ENCODE measurements around the gene RNF182. TPM values are rescaled to one million over a fixed set of nuclear protein-coding genes. Genes with fewer than 3 reads are reported as not detected.
A peak's percentile ranks its signal among the peaks of the same experiment; 100 is the strongest.

The RNF182 gene
- total and polyA plus RNA-seq, 9 of the 15 experiments (the other 6 are each of a cell fraction or from before 2014, with no cell fraction given), result 12.8 to 22.8 (median 17.5) TPM

- TF ChIP-seq TCF15 (CRISPR knock-in tag; IDR thresholded peaks at IDR 0.05), result peak; percentile 72; the same call in 1 of the 2 replicates
- peak; percentile 51; the same call in 1 of the 2 replicates for TF ChIP-seq ZNF311 (CRISPR knock-in tag; IDR thresholded peaks at IDR 0.05)
- peak; percentile 36; the same call in 1 of the 2 replicates for TF ChIP-seq ETV1 (tag; conservative IDR thresholded peaks at IDR 0.05; ENCODE audit: low read depth)
- TF ChIP-seq GABPB1 (CRISPR knock-in tag; IDR thresholded peaks at IDR 0.05), result no peak
- peak; percentile 65 for TF ChIP-seq PTTG1 (tag; IDR thresholded peaks at IDR 0.05; ENCODE audit: low read depth)
- TF ChIP-seq DMBX1 (CRISPR knock-in tag; IDR thresholded peaks at IDR 0.05; ENCODE audit: borderline replicate concordance), result peak; percentile 85
- TF ChIP-seq, protein P1, sequence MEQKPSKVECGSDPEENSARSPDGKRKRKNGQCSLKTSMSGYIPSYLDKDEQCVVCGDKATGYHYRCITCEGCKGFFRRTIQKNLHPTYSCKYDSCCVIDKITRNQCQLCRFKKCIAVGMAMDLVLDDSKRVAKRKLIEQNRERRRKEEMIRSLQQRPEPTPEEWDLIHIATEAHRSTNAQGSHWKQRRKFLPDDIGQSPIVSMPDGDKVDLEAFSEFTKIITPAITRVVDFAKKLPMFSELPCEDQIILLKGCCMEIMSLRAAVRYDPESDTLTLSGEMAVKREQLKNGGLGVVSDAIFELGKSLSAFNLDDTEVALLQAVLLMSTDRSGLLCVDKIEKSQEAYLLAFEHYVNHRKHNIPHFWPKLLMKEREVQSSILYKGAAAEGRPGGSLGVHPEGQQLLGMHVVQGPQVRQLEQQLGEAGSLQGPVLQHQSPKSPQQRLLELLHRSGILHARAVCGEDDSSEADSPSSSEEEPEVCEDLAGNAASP (IDR thresholded peaks at IDR 0.05), result no peak
- TF ChIP-seq ZNF431 (CRISPR knock-in tag; IDR thresholded peaks at IDR 0.05), result no peak
- TF ChIP-seq RBM34 (IDR thresholded peaks at IDR 0.05; ENCODE audit: borderline replicate concordance, insufficient read depth, low read length), result no peak
Measured at GRCh38 chr6:13946506-13946905, 21.8 kb downstream of the RNF182 start (continued).

DNA sequence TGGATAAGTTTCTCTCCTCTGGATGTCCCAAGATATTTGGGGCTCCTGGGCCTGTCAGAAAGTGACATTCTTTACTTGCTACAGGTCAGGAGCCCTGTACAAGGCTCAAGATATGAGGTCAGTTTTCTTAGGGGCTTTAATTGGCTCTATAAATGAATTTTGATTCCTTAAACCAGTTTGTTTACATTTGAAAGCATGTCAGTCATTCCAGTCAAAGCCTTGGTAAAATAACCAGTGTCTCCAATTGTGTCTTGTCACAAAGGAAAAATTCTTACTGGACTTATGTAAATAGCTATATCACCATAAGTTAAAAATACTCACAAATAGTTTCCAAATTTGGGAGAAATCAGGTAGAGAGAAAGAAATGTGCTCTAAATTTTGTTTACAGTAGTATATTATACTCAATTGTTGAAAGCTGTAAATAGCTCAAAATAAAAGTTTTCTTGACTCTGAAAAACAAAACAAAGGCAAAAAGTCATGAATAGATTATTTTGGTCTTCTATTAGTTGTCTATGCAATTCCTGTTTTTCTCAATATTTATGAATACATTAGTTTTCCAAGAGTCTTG, 22.9 kb downstream of the RNF182 start:
- no peak for DNase-seq (ENCODE audit: extremely low read depth in 1 of 4, low spot score in 3 of 4)
- Histone ChIP-seq H3K4me3 (no peak overlapping the region), H3K4me2 (ENCODE audit: insufficient read depth, low read length) (no peak overlapping the region), H3K36me3 (ENCODE audit: control insufficient read depth, insufficient read depth, low read length) (no peaks in the 10 kb centered on the region), H4K20me1 (replicated peaks; ENCODE audit: control insufficient read depth, insufficient read depth, low read length) (no peaks in the 10 kb centered on the region), H3K9me1 (ENCODE audit: control insufficient read depth, insufficient read depth, low read length) (no peaks in the 10 kb centered on the region), H3K27me3 (ENCODE audit: control insufficient read depth in 2 of 2, insufficient read depth in 2 of 2, low read length in 2 of 2) (no peaks in the 10 kb centered on the region), H3K27ac (ENCODE audit: extremely low read depth, low read depth, low read length) (no peak overlapping the region), H2AFZ (ENCODE audit: low read depth, low read length) (no peak overlapping the region), H3K9ac (ENCODE audit: insufficient read depth in 1 of 2, low read depth in 2 of 2, low read length in 2 of 2) (no peak overlapping the region), H3K9me3 (replicated peaks; ENCODE audit: control insufficient read depth, insufficient read depth, low read depth, low read length) (peaks cover 11% of the 10 kb centered on the region), H3K4me1 (replicated peaks in 1 of 2; ENCODE audit: control insufficient read depth in 2 of 2, insufficient read depth in 2 of 2, low read length in 2 of 2) (no peaks in the 10 kb centered on the region), H3K79me2 (ENCODE audit: control insufficient read depth, insufficient read depth, low read length) (peaks cover 30% of the 10 kb centered on the region; the same call in 2 of the 3 replicates)
- FAIRE-seq, result no peak
- ChIA-PET CTCF (ENCODE audit: low intra/inter-chr PET ratio) (no interaction called here), POLR2A (no interaction called here)
- in situ Hi-C loops (cut with MboI), result no loop called here
- intact Hi-C loops (cut with micrococcal nuclease), result no loop called here
- ATAC-seq, result no peak
- BruUV-seq (replicated peaks), result no TSS peak
- TF ChIP-seq FIP1L1 (IDR thresholded peaks at IDR 0.05; ENCODE audit: low read depth, low read length, poor library complexity, severe bottlenecking) (no peak), YBX1 (IDR thresholded peaks at IDR 0.05) (no peak), CBX3 (IDR thresholded peaks at IDR 0.05; ENCODE audit: borderline replicate concordance in 1 of 2, low read length in 2 of 2) (peak in 1 of 2 experiments; percentile 88; a peak in 2 of 3 replicates), TRIM24 (IDR thresholded peaks at IDR 0.05) (peak in 1 of 2 experiments; percentile 35; a peak in 1 of 4 replicates), TRIM28 (IDR thresholded peaks at IDR 0.05) (0 out of 2 replicates have a peak, but pooled peaks have one; percentile 43), ZNF280A (IDR thresholded peaks at IDR 0.05; ENCODE audit: low read depth, partially characterized antibody) (peak; percentile 57), HDAC1 (IDR thresholded peaks at IDR 0.05) (no peak)
- TF ChIP-seq, protein P2, sequence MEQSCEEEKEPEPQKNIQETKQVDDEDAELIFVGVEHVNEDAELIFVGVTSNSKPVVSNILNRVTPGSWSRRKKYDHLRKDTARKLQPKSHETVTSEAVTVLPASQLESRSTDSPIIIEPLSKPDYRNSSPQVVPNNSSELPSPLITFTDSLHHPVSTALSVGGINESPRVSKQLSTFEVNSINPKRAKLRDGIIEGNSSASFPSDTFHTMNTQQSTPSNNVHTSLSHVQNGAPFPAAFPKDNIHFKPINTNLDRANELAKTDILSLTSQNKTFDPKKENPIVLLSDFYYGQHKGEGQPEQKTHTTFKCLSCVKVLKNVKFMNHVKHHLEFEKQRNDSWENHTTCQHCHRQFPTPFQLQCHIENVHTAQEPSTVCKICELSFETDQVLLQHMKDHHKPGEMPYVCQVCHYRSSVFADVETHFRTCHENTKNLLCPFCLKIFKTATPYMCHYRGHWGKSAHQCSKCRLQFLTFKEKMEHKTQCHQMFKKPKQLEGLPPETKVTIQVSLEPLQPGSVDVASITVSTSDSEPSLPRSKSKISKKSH (CRISPR knock-in tag; IDR thresholded peaks at IDR 0.05), result 0 out of 2 replicates have a peak, but pooled peaks have one; percentile 30
